A549 (cell line): Measurements from ENCODE around the gene MPHOSPH6.

Source experiments
- EP300 ChIP-seq, 2 experiments: fragments of >200 bp; sonication (Bioruptor Twin); formaldehyde crosslinking; IDR thresholded peaks; 2 replicates in 1 of 2; 3 replicates in 1 of 2; pipeline ENCODE4 v1.6.1; 2016 to 2017
- RARB ChIP-seq: fragments of 250-450 bp; sonication (Bioruptor Pico); IDR thresholded peaks from 2 replicates; pipeline ENCODE4 v1.8.0; 2021; ENCODE audit warnings: mild to moderate bottlenecking, moderate library complexity
- RCOR1 ChIP-seq: fragments of 150-350 bp; IDR thresholded peaks from 2 replicates; pipeline ENCODE4 v1.6.1; 2014; ENCODE audit warnings: antibody characterized with exemption, low read length, low read depth

DNA sequence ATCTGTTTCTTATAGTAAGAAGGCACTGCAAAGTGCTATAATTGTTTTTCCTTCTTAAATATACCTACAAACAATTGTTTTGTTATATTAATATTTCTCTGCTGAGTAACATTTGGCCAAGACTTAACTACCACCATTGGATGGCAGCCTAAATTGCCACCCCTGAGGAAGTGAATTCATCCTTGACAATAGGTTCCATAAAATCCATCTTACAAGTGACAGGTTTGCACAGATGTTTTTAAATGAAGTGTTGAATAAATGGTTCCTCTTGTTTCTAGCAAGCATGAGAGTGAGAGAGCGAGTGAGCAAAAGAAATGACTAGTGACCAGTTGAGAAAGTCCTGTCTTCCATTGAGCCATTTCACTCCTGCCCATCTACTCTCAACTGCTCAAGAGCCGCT lies 8.3 kb upstream of the MPHOSPH6 start:
- TF ChIP-seq EP300 (IDR thresholded peaks at IDR 0.05) (no peak), RCOR1 (no peak), RARB (no peak)
